ENCODE results near the gene SCARB1.

Gene SCARB1

DNA sequence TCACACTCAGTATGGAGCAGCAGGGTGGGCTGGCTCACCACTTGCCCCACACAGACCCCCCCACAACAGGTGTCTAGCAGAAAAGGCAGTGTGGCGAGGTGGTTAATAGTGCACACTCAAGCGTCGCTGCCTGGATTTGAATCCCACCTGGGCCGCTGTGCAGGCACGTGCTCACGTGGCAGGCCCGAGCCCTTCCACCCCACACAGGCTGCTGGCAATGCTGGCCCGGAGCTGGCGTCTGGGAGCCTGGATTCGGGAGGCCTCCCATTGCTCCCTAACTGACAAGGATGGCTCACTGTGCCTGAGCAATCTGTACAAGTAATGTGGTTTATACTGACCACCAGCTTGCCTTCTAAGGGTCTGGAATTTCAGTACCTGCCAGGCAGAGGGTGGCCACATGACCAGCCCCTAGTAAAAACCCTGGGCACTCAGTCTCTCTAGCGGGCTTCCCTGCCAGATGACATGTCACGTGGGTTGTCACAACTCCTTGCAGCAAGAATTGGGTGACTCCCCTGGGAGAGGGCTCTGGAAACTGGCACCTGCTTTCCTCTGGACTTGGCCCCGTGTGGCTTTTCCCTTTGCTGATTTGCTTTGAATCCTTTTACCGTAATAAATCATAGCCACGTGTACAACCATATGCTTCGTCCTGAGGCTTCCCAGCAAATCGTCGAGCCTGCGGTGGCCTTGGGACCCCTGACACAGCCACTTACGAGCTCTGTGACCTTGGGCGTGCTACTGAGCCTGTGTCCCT, 72.8 kb downstream of the SCARB1 start:
- no peak for DNase-seq

DNA sequence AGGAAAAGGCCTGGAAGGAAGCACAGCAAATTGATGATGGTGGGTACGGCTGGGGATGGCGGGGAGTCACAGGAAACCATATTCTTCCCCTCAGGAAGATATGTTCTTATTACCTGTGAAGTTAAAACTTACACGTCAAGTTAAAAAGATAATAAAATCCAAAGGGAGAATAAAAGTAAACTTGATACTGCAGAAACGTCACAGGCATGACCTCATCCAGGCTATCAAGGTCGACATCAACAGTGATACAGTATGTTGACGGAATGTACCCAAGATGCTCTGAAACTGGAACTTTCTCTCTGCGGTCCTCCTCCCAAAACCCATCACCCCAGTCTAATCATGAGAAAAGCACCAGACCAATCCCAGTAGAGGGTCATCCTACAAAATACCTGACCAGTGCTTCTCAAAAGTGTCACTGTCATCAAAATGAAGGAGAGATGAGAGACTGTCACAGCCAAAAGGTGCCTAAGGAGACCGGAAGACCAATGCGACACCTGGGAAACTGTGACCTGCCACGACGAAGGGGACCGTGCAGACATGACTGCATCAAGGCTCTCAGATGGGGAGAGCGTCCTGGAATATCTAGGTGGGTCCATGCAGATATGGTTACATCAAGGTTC, 74.6 kb downstream of the SCARB1 start:
- DNase-seq = no peak

DNA sequence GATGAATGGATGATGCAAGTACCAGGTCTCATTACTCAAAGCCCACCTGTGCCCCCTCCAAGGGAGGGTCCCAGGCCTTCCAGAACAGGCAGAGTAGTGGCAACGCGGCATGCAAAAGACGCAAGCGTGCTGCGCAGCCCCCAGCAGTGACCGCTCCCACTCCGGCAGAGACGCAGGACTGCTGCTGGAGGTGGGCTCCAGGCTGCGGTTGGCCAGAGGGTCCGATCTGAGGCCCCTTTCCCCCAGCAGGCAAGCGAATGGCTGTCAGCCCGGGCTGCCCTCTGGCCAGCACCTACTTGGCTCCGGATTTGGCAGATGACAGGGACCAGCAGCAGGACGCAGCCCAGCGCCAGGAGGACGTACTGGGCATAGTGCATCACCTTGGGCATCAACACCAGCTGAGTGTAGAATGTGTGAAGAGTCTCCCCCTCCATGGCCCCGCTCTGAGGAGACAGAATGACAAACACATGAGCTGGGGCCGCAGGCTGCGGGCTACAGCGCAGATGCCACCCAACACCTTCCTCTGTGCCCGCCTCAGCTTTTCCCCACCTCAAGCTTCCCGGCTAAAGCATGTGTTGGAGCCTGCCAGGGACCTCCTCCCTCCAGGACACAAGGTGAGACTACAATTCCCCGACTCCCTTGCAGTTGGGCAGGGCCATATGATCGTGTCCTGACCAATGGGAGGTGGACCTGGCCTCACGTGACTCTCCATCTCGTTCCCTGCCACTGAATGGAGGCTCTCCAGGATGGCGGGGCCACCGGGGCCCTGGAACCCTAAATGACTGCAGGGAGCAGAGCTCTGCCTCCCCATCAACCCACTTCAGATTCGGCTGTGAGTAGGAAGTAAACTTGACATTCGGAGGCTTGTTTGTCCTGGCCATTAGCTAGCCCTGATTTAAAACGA, 77.4 kb downstream of the SCARB1 start:
- DNase-seq = no peak

DNA sequence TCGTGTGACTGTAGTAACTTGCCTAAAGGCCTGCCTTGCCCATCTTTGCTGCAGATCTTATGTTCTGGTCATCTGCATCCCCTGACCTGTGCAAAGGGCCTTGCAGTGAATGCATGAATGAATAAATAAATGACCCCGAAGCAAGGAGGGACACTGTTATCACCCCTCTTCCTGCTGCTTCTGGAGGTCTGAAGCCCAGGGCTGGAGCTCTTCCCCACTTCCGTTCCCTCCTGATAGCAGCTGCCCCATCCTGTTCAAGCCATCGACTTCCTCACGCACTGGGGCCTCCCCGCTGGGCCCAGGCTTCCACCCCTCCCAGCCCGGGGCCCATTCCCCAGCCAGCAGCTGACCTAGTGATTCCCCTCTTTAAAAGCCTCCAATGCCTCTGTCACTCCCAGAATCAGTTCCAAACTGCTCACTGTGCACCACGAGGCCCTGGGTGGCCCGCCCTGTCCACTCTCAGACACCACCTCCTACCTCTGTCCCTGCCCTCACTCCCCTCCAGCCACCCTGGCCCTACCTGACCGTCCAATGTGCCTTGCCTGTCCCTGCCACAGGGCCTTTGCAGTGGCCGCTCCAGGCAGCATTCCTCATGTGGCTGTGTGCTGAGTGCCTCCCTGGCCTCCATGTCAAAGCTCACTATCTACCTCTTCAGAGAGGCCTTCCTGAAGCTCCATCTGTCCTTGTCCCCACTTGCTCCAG, 78.6 kb downstream of the SCARB1 start:
- no peak for DNase-seq

DNA sequence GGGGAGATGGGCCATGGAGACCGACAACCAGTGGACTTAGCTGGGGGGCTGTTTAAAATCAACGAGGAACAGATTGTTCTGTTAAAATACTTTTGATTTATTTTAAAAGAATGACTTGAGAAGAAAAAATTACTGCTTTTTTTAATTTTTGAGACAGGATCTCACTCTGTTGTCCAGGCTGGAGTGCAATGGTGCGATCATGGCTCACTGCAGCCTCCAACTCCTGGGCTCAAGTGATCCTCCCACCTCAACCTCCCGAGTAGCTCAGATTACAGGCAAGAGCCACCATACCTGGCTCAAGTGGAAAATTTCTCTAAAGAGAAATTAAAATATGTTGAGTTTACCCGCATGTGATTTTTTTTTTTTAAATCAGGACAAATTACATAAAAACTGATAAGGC, 80.6 kb downstream of the SCARB1 start:
- DNase-seq = no peak

DNA sequence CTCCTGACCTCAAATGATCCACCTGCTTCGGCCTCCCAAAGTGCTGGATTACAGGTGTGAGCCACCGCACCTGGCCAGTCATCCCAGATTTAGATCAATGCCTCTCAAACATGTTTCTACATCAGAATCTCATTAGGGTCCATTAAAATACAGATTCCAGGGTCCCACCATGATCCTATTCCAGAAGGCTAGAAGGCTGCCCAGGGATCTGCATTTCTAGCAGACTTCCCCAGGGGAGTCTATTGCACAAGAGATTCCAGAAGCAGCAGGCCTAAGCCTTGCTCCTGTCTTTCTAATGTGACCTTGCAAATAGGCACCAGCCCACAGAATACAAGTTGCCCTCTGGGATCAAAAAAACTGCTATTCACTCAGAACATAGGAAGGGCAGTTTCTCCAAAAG, 81.5 kb downstream of the SCARB1 start:
- DNase-seq = no peak

DNA sequence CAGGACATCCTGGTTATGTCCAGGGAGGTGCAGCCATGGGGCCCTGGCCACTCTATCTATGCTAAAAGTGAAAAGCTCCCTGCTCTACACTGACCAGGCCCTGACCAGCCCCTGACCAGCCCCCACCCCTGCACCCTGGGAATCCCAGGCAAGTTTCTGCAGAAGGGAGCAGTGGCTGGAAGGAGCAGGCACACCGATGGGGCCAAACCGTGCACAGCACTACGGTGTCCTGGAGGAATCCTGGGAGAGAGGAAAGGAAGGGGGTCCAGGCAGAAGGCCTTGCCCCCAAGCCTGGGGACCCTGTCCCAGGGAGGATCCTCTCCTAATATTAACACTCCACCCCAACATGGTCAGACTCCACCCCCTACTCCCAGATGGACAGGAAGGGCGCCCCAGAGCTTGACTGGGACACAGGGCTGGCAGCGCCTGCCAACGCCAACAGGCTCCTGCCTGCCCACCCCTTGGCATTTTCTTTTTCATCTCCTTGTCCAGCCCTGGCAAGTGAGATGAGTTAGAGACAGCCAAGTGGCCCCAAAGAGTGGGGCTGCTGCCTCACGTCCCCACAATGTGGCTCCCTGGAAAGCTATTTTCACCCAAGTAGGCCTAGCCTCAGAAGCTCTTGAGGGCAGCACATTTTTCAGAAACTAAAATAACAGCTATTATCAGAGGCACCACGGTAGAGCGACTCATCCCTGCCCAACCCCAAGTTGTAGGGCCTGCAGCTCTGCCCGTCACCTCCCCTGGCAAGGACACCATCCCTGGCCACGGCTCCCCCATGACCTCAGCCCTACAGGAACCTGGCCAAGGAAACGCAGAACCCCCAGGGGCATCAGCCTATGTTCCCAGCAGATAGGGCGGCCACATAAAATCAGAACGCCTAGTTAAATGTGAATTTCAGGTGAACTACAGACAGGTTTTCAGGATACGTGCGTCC, 82.6 kb downstream of the SCARB1 start:
- no peak for DNase-seq

DNA sequence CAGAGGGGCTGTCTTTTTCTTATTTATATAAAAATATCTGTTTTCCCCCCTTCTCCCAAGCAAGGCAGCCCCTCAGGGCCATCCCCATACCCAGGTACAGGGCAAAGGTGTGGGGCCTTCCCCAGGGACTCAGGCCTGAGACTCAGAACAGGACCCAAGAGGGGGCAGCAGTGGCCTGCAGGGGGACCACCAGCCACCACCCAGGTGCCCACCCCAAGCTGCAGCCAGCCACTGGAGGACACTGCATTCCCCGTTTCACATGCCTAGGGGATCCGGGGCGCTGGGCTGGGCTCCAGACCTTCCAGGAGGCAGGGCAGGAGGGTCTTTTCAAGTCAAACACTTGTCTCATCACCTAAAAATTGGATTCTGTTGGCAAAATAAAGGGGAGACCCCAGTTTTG, 83.3 kb downstream of the SCARB1 start:
- DNase-seq = no peak

DNA sequence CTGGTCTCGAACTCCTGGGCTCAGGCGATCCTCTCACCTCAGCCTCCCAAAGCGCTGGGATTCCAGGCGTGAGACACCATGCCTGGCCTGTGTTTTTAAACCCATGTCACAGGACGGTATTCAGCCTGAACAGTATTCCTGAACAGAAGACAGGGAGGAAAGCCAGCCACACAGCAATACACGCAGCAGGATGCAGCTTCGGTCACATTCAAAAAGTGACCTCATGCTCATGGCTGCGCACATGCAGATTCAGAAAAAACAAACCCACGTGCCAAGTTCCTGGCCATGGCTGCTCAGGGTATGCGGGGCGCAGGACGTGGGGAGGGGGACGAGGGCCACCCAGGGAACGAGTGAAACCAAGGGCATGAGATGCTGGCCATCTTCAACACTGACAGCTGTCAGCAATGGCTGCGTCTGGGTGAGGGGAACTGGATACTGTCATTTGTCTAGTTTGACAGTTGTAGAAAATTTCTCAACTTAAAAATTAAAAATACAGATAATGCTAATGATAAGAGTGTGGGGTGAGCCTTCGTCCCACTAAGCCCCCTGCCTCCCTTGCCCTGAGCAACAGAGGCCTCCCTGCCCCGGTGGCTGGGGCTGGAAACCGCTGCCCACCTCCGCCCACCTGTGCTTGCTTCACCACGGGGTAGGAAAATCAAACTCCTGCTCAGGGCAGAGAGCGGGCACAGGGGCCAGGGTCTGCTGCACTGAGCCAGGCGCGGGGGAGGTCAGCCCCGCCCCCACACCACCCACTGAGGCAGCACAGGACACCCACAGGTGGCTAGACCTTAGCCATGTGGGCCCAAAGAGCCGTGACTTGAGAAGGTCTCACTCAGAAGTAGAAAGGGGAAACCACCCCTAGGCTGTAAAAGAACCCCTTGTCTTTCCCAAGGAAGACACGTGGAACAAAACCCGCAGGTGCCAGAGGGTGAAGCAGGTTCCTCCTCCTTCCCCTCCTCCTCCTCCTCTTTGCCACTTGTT, 84.2 kb downstream of the SCARB1 start:
- DNase-seq = no peak

DNA sequence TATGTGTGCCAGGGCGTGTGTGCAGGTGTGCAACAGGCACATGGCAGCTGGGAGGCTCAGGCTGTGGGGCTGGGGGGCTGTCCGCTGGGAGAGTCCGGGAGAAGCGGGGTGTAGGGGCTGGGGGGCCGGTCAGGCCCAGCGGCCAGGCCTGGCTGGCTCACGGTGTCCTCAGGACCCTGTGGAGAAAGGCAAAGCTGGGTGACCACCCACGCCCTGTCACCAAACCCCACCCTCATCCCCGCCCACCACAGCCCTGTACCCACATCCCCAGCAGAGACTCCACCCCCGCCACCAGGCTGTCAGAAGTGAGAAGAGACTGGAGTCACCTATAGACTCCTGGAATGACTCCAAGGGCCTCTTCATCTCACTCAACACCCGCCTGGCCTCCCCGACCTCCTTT, 85.3 kb downstream of the SCARB1 start:
- no peak for DNase-seq

DNA sequence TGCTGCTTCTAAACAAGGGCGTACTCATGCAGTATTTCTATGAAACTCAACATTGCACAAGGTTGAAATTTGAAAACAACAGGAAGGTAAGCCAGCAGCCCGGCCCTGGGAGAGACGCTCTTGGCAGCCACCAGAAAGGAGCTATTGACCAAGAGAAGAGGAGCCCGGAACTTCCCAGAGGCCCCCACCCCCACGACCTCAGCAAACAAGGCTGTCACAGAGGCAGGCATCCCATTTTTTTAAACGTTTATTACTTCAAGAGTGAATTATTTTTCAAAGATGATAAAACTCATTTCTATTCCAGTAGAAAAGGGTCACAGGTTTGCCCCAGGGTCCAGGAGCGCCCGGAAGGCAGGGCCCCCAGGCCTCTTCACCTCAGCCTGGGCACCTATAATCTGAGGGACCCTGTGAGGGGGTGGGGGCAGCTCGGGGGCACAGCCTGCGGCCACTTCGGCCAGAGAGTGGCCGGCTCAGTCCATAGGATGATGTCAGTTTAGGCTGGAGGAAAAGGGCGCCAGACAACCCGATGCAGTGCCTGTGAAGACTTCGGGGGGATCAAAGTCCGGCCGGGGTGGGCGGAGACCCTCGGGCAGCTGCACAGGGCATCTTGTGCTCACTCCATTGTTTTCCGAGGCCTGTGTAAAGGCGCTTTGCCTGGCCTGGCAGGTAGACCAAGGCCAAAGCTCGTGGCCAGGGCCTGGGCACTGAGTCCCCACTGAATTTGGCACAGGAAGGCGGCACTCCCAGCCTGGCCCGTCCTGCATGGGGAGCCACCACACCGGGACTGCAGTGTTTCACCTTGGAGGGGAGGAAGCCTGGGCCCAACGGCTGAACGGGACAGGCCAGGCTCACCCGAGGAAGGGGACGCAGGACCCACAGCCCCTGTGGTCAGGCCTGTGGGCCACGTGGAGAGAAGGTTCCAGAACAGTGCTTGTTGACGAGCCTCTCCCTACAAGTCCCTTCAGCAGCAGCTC, 86.0 kb downstream of the SCARB1 start:
- peak in 1 of 3 donors; percentile 33 for DNase-seq

DNA sequence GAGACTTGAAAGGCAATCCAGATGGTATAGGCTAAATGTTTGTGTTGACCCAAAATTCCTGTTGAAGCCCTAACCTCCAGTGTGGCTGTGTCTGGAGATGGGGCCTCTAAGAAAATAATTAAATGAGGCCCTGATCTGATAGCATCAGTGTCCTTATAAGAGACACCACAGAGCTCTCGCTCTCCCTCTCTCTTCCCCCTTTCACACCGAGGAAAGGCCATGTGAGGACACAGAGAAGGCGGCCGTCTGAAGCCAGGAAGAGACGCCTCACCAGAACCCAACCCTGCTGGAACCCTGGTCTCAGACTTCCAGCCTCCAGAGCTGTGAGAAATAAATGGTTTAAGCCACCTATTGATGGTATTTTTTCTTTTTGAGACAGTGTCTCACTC, 87.5 kb downstream of the SCARB1 start:
- no peak for DNase-seq

DNA sequence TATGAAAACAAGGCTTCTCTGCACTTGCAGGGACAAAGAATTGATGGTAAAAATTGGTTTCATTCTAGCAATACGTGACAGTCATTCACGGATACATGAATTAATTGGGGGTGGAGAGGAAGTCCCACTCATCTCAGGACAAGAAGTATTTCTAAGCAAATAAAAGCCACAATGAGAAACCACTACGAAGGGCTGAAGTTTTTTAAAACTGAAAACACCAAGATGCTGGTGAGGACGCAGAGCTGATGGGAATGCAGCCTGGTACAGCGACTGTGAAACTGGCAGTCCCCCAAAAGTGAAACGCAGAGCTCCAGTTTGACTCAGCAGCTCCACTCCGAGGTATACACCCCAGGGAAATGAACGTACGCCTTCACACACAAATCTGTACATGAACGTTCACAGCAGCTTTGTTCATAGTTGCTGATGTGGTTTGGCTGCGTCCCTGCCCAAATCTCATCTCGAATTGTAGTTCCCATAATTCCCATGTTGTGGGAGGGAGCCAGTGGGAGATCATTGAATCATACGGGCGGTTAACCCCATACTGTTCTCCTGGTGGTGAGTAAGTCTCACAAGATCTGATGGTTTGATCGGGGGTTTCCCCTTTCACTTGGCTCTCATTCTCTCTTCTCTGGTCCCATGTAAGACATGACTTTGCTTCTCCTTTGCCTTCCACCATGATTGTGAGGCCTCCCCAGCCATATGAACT, 89.0 kb downstream of the SCARB1 start:
- peak; percentile 87 to 95 (median 92) for DNase-seq

DNA sequence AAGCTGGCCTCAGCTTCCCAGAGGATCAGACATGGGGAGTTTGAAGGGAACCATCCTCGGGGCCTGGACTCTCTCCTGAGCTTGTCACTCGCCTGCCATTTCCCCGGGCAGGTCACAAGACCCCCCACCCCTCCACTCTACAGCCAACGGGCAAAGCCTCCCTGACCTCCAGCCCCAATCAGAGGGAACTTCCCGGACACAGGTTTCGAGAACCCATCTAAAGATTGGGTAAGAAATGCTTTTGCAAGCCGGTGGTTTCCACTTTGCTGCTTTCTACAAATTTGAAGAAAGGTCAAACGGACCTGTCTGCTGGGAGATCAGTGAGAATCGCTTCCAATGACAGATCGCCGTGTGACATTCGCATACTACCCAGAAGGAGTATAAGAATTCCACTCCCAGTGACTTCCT, 89.6 kb downstream of the SCARB1 start:
- peak; percentile 93 to 96 (median 94) for DNase-seq

DNA sequence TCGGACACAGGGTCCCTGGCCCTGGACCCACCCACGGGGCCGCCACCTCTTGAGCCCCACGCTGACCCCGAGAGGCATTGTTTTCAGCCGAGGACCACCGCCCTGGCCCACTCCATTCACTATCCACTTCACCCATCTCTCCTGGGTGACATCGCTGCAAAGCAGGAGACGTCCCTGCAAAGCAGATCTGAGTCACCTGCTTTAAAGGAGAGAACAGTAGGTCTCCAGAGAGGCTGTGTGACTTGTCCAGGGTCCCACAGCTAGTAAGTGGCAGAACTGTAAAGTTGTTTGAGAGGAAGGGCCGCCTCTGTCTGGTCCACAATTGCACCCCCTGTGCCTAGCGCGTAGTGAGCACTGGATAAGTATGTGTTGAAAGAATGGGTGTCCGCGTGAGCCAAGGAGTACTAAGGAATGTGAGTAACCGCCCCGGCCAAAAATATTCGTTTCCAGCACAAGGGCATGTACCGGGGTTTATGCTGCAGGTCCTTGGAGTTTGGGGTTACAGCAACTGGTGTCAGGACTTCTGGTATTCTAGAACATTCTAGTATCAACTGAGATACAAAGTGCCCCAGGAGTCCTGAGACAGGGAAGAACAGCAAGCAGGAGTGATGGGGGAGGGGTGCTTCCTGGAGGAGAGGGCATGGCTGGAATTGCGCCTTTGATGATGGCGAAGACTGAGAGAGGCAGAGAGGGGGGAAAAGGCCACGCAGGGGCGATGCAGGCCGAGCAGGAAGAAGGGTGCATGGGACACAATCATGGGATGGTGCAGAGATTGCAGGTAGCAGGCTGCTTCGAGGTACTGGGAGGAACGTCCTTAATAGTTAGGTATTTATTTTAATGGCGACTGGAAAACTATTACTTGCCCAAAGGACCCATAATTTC, 91.1 kb downstream of the SCARB1 start:
- DNase-seq = no peak

DNA sequence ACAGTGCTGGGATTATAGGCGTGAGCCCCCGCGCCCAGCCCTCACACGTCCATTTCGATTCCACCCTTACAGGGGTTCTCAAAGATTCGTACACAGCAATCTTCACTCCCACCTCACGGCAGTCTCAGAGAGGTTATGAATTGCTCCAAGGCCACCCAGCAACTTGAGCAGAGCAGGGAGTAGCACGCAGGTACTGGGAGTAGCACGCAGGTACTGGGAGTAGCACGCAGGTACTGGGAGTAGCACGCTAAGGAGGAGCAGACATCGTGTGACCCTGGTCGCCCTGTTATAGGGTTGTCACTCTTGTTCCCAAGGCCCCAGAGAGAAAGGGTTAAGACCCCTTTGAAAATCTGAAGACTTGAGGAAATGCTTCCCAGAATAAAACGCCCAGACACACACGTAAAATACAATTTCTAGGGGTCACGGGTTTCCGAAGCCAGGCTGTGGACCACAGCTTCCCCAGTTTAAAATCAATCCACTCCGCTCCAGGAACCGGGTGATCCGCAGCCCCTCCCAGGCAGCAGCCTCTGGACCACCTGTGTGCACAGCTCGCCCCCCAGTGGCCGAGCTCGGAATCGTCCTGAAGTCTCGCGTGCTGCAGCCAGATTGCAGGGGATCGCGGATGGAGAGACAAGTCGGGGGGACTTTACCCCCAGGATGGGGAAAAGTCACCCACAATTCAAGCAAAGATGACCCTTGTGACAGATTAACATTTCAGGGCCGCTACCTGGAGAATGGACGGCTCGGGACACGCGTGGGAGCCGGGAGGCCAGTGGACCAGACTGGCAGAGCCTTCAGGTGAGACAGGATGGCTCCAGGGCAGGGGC, 92.0 kb downstream of the SCARB1 start:
- DNase-seq = peak; percentile 87 to 92 (median 89)

DNA sequence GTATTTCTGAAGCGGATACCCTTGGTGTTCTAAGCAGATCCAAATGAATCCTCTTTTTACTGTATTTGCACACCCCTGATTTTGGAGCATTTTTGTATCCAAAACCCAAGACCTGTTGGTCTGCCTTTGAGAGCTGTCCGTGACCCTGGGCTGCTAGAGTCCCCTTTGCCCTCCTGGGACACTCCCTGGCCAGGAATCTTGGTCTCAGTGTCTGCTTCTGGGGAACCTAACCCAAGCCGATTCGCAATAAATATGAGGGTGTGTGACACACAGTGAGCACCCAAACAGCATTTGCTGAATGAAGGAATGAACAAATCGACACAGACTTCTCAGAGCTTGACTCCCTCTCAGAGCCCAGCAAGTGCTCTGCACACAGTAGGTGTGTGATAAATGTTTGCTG, 92.9 kb downstream of the SCARB1 start:
- DNase-seq = no peak
